HG03457 (cell line): ENCODE data around the gene RTL5.

Experiments used
- ATAC-seq: cut with Tn5 transposase; IDR thresholded peaks from one replicate; pipeline ENCODE4 v1.9.1; 2021; ENCODE audit warnings: moderate number of reproducible peaks; ENCODE audit not compliant: unreplicated experiment

RTL5 gene

GRCh38 chrX:72130156-72130761 is 1.5 kb downstream of the RTL5 start:
- ATAC-seq: no peak

DNA sequence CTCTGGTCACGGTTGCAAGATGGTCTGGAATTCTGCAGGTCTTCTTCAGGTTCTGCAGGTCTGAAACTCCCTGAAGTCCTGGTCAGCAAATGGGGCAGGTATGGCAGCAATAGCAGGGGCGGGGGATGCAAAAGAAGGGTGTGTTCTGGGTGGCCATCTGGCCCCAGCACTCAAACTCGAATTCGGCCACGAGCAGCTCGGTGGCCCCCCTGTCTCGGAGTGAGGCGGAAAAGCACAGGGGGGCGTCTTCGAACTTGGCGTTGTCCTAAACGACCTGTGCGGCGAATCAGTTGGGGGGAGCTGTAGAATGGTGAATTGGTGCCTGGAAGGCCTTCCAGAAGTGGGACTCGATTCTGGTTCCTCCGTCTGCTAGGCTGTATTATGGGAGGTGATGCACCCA is 2.1 kb downstream of the RTL5 start:
- ATAC-seq: no peak

GRCh38 chrX:72128881-72129280 is 2.8 kb downstream of the RTL5 start:
- no peak for ATAC-seq

DNA sequence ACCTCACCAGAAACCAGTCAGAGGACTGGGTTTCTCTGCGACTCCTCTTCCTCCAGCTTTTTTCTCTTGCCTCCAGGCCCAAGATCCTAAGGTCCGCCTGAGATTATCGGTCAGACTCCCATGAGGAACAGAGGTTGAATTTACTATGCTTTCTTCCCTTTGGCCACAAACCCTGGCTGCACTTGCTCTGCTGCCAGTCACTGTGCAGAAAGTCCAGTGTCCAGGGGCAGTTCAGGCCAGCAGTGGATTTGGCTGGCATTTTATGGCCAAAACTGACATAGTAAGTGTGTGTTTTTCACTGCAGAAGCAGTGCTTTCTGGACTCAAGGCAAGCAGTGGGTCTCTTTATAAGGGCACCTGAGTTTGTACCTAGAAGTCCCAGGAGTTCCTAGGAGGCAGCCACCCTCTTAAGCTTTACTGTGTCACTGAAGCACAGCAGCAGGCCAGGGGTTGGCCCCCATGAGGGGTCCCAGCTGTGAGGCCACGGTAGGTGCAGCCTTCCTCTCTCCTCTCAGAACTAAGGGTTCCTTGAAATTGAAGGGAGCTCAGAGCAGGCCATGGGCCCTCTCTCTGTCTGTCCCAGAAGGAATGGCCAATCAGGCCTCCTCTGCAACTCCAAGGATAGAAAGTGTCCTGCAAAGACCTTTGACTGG is 3.4 kb downstream of the RTL5 start:
- no peak for ATAC-seq

DNA sequence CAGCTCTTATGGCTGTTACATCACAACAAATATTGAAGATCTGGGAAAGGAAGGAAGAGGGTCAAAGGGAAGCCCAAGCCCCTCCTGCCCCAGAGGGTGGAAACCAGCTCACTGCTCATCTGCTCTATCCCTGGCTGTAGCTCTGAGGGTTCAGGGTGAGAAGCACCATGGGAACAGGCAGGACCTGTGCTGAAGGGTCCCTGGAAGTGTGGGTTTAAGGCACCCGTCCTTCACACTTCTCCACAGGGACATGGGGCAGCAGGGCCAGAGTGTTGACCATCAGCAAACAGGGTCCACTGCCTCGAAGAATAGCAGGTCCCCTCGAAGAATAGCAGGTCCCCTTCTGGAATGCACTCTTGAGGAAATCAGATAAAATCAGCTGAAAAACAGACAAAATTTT is 4.4 kb downstream of the RTL5 start:
- ATAC-seq: no peak

GRCh38 chrX:72126539-72127140 is 5.1 kb downstream of the RTL5 start:
- ATAC-seq: no peak

DNA sequence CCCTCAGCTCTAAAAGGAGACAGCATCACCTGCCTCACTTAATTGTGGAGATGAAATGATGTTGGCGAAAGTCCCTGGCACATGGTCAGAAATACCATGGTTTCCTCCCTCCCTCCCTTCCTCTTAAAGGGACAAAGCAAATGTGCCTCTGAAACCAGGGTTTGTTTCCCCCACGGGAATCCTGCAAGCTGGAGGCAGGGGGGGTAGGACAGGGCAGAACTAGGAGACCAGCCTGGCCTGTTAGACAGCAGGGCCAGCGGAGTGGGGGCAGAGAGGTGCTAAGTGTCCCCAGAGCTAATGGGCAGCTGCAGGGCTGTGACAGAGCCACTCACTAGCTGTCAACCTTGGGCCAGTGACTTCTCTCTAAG is 5.7 kb downstream of the RTL5 start:
- no peak for ATAC-seq

DNA sequence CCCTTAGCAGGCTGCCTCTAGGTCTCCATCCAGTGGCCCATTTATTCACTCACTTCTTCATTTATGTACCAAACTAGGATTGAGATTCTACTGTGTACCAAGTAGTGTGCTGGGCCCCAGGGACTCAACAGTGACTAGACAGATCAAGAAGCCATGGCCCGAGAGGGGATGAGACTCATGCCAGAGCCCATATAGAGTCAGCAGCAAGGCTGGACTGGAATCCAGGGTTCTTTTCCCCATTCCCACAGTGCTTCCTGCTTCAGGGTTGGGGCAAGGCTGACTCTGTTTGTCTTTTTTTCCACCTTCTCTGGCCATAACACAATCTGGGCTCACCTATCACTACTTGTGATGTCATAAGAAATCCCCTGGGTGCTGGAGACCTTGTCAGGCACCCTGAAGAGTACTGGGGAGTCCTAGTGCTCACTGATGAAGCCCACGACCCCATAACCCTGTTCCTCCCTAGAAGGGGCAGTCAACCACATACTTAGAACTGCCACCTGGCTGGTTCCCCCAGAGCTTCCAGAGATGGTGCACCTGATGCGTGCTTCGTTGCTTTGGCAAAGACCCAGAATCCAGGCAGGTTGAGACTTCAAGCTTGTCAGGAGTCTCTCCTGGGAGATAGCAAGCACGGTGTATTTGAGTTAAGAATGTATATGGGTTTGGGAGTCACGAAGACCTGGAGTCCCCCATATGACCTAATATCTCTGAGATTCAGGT is 6.2 kb downstream of the RTL5 start:
- no peak for ATAC-seq

- no peak for ATAC-seq
Measured at GRCh38 chrX:72124540-72125201, 7.0 kb downstream of the RTL5 start.

GRCh38 chrX:72123471-72124185 is 8.1 kb downstream of the RTL5 start:
- ATAC-seq: no peak

GRCh38 chrX:72122621-72123337 is 8.9 kb downstream of the RTL5 start:
- no peak for ATAC-seq

DNA sequence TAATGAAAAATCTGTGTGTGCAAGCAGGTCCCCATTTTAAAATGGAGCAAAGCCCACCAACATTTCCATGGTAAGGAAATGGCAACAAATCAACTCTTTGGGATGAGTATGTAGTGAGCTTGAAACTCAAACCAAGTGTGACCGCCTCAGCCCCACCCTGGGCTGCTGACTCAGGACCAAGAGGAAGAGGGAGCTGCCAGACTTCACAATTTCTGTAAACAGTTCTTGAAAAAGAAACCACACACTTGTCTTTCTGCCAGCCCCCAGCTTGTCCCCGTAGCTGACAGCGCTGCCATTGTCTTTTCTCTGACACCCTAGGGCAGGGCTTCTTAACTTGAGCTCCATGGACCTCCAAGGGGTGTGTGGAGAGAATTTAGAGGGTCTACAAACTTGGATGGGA is 10.3 kb downstream of the RTL5 start:
- no peak for ATAC-seq

GRCh38 chrX:72120837-72121236 is 10.9 kb downstream of the RTL5 start:
- no peak for ATAC-seq

DNA sequence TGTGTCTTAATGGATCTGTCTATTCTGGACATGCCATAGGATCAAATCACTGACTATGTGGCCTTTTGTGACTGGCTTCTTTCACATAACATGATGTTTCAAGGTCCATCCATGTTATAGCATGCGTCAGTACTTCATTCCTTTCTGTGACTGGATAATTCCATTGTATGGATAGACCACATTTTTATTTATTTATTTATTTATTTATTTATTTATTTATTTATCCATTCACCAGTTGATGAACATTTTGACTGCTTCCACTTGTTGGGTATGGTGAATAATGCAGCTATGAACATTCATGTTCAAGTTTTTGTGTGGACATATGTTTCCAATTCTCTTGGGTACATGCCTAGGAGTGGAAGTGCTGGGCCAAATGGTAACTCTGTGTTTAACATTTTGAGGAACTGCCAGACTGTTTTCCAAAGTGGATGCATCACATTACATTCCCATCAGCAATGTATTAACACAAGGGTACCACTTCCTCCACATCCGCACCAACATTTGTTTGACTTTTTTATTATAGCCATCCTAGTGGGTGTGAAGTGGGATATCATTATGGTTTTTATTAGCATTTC is 14.0 kb downstream of the RTL5 start:
- no peak for ATAC-seq

DNA sequence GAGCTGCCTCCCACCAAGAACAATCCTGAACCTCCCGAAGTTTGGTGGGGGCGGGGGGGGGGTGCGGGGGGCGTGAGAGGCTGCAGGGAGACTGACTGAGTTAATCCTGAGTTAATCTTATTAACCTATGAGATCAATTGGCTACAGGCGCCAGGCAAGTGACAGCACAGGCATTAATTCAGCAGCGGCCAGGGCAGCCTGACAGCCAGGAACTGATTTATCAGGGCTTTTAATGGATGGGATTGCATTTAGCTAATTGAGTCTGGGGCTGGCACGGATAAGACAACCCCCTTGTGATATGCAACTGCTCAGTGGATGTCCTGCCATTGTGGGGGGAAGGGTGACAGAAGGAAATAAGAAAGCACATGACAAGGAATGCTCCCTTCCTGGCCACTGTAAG is 16.3 kb downstream of the RTL5 start:
- ATAC-seq: no peak

DNA sequence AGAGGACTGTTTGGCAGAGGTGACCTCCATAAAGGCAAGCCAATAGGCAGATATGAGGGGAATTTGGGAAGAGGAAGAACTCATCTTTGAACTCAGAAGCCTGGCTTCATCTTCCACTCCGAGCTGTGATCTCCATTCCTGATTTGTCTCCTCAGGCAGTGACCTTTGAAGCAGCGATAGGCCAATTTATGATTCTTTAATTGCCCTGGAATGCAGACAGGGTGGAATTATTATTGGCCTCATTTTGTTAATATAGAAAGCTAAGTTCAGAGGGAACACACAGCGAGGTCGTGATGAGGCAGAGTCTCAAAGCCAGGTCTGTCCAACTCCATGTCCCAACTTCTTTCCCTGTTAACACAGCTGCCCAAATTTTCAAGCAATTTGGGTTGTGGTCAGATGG is 16.9 kb downstream of the RTL5 start:
- ATAC-seq: no peak

DNA sequence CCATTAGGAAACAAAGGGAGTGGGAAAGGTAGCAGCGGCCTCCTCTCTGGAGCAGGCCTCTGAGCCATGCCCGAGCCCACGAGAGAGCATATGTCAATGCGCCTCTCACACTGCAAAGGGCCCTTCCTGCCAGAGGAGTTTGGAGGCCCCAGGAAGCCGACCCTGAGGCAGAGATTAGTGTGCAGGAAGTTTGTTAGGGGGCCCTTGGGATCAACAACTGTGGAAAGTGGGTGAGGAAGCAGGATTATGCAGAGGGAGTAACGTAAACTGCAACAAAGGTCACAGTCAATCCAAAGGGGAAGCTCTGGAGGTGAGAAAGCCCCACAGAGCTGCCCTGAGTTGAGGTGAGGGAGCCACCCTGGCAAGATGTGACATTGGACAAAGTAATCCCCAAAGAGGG is 17.4 kb downstream of the RTL5 start:
- no peak for ATAC-seq

- ATAC-seq: no peak
Measured at GRCh38 chrX:72113461-72113860, 18.3 kb downstream of the RTL5 start.

GRCh38 chrX:72110876-72111708 is 20.6 kb downstream of the RTL5 start:
- no peak for ATAC-seq
